GDM1 (cell line): ENCODE data around the gene WNT7A.

Source experiments
- DNase-seq: peaks from one replicate; lab custom pipeline; 2025; lab: John Stamatoyannopoulos, UW

Gene WNT7A

GRCh38 chr3:13884851-13885703, 5.2 kb upstream of the WNT7A start:
- no peak for DNase-seq

GRCh38 chr3:13883681-13884080, 3.8 kb upstream of the WNT7A start:
- no peak for DNase-seq

- no peak for DNase-seq
Measured at GRCh38 chr3:13882876-13883275, 3.0 kb upstream of the WNT7A start.

- DNase-seq: no peak
Measured at GRCh38 chr3:13881536-13882410, 1.9 kb upstream of the WNT7A start.

GRCh38 chr3:13880811-13881156, 913 bp upstream of the WNT7A start:
- no peak for DNase-seq

GRCh38 chr3:13879102-13879945, 547 bp downstream of the WNT7A start:
- no peak for DNase-seq

- DNase-seq: no peak
Measured at GRCh38 chr3:13878281-13879101, 1.4 kb downstream of the WNT7A start.

- DNase-seq: no peak
Measured at GRCh38 chr3:13877911-13878280, 2.0 kb downstream of the WNT7A start.

- DNase-seq: no peak
Measured at GRCh38 chr3:13876451-13877100, 3.3 kb downstream of the WNT7A start.

- no peak for DNase-seq
Measured at GRCh38 chr3:13874891-13875290, 5.0 kb downstream of the WNT7A start.

- no peak for DNase-seq
Measured at GRCh38 chr3:13873818-13874217, 6.1 kb downstream of the WNT7A start.

GRCh38 chr3:13872451-13872850, 7.4 kb downstream of the WNT7A start:
- DNase-seq: no peak

- DNase-seq: no peak
Measured at GRCh38 chr3:13871791-13872190, 8.1 kb downstream of the WNT7A start.

- DNase-seq: no peak
Measured at GRCh38 chr3:13870902-13871301, 9.0 kb downstream of the WNT7A start.

- no peak for DNase-seq
Measured at GRCh38 chr3:13869761-13870343, 10.0 kb downstream of the WNT7A start.

GRCh38 chr3:13868844-13869724, 10.8 kb downstream of the WNT7A start:
- DNase-seq: no peak

- no peak for DNase-seq
Measured at GRCh38 chr3:13867732-13868131, 12.1 kb downstream of the WNT7A start.

- DNase-seq: no peak
Measured at GRCh38 chr3:13866041-13866965, 13.6 kb downstream of the WNT7A start.
